Choroid plexus epithelial cell (primary cell): Measurements from ENCODE around the gene MAP1S.

ENCODE experiments used
- DNase-seq: peaks from one replicate; pipeline ENCODE4 v3.0.0-alpha.2; 2010; ENCODE audit warnings: low read depth
- H3K4me3 ChIP-seq: 2 replicates; pipeline ENCODE4 v1.5.1; 2011; ENCODE audit warnings: low read depth, mild to moderate bottlenecking, control low read depth, low read length, moderate library complexity
- TF ChIP-seq, protein P1 (sequence below): conservative IDR thresholded peaks from 2 replicates; pipeline ENCODE4 v1.5.1; 2011; ENCODE audit warnings: low read depth, mild to moderate bottlenecking, control low read depth, inconsistent platforms, low read length, moderate library complexity

Gene MAP1S

DNA sequence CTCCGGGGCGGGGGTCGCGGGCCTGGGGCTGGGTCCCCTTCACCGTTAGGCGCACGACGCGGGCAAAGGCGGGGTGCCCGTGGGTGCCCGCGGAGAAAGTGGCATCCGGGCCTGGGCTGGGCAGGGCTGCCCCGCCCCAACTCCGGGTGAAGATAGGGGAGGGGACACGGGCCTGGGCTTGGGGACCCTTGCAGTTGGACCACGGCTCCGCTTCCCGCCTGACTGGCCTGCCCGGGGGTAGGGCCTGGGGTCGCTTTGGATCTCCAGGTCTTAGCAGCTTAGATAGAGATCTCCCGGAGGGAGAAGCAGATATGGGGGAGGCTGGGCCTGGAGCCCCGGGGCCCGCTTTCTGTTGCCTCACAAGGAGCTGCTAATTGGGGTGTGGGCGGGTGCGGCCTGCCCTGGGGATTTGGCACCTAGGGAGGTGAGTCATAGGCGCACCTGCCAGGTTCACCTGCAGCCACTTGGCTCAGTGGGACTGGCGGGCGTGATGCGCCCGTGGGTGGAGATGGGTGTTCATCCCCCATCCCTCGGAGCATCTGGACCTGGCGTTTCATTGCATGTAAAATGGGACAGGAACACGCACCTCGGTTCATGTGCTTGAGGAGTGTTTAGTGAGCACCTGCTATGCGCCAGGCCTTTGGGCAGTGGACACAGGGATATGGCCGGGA lies 585 bp downstream of the MAP1S start:
- no peak for DNase-seq
- TF ChIP-seq, protein P1, sequence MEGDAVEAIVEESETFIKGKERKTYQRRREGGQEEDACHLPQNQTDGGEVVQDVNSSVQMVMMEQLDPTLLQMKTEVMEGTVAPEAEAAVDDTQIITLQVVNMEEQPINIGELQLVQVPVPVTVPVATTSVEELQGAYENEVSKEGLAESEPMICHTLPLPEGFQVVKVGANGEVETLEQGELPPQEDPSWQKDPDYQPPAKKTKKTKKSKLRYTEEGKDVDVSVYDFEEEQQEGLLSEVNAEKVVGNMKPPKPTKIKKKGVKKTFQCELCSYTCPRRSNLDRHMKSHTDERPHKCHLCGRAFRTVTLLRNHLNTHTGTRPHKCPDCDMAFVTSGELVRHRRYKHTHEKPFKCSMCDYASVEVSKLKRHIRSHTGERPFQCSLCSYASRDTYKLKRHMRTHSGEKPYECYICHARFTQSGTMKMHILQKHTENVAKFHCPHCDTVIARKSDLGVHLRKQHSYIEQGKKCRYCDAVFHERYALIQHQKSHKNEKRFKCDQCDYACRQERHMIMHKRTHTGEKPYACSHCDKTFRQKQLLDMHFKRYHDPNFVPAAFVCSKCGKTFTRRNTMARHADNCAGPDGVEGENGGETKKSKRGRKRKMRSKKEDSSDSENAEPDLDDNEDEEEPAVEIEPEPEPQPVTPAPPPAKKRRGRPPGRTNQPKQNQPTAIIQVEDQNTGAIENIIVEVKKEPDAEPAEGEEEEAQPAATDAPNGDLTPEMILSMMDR, result no peak
- H3K4me3 ChIP-seq, result peak overlapping the region; percentile 82

DNA sequence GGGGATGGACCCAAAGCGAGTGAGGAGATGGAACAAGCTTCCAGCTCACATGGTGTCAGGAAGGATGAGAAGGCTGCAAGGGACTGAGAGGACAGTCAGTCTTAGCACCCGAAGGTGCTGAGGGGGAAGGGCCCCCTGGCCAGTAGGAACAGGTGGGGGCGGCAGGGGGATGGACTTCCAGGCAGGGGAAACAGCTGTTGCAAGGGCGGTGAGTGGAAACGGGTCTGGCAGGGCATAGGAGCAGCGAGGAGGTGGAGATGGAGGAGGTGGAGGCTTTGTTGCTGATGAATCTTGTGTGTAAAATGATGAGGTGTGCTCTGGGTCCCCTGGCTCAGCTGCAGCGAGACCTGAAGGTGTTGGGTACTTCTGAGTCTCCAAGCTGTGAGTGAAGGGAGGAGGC lies 1.2 kb downstream of the MAP1S start:
- DNase-seq, result no peak
- peak overlapping the region; percentile 82 for H3K4me3 ChIP-seq
- TF ChIP-seq, protein P1, result no peak

DNA sequence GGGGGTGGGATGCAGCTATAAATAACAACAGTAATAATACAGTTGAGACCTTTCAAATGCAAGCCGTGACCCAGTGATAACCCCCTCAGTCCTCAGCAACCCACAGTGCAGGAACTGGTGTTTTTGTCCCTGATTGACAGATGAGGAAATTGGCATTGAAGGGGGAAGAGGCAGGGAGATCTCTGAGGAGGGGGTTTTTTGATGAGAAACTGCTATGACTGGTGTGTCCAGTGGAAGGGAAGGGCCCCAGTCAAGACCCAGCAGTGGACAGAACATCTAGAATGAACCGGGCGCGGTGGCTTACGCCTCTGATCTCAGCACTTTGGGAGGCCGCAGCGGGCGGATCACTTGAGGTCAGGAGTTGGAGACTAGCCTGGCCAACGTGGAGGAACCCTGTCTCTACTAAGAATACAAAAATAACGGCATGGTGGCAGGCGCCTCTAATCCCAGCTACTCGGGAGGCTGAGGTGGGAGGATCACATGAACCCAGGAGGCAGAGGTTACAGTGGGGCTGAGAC lies 1.9 kb downstream of the MAP1S start:
- DNase-seq, result no peak
- TF ChIP-seq, protein P1, result no peak
- H3K4me3 ChIP-seq, result no peak overlapping the region

DNA sequence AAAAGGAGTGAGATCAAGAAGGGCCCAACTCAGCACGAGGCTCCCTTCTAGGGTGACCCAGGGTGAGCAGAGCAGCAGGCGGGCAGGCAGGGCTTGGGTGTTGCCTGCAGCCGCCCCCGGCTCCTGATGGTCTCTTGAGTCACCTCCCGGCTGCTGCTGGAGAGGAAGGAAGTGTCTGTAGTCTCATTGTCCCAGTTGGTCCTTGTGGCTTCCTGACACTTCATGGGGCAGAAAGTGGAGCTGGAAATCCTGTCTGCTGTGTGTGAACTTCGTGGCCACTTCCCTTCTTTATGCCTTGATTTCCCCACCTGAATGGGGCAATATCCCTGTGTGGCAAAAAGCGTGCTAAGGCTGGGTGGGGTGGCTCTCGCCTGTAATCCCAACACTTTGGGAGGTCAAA lies 2.5 kb downstream of the MAP1S start:
- TF ChIP-seq, protein P1, result no peak
- H3K4me3 ChIP-seq, result no peak overlapping the region
- DNase-seq, result peak; percentile 39

DNA sequence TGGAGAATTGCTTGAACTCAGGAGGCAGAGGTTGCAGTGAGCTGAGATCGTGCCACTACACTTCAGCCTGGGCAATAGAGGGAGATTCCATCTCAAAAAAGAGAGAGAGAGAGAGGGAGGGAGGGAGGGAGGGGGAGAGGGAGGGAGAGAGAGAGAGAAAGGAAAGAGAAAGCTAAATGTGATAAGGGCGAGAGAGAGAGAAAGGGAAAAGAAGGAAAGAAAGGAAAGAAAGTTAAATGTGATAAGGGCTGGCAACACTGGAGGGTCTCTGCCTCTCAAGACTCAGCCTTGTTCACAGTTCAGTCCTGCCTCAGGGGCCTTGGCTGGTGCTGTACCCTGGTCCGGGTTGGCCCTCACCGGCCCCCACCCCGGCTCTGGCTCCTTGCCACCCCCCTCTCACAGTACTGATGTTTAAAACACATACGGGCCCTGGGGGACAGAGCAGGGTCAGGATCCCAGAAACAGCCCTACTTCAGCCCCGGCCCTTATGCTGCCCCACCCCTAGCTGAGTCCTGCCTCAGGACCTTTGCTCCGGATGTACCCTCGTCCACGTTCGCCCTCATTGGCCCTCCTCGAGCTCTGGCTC lies 3.5 kb downstream of the MAP1S start:
- H3K4me3 ChIP-seq, result no peak overlapping the region
- DNase-seq, result no peak
- TF ChIP-seq, protein P1, result no peak

DNA sequence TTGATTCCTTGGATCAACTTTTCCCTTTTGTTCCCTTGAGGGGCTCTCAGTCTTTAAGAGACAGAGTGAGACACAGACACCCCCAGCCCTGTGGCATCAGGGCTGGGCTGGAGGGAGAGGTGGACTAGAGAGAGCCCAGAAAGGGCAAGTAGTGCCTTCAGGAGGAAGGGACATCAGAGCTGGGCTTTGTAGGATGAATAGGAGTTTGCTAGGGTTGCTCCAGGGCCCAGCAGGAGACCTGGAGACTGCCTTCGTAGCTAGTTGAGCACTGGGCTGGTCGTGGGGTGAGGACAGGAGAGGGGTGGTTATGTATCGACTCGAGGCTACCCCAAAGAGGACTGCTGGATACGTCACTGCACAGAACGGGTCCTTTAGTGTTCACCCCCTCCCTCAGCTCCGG lies 5.4 kb downstream of the MAP1S start:
- H3K4me3 ChIP-seq, result no peak overlapping the region
- DNase-seq, result no peak
- TF ChIP-seq, protein P1, result no peak
